OCI-LY3 (cell line): ENCODE measurements around the gene COQ2.

Experiments used
- EZH2phosphoT487 ChIP-seq: fragments of 200-600 bp; shearing (Covaris generic); IDR thresholded peaks from 2 replicates; pipeline ENCODE4 v1.6.1; 2018; ENCODE audit warnings: antibody characterized with exemption, mixed run types, low read depth
- TF ChIP-seq, protein P1 (sequence below): fragments of 200-600, 300-600 bp; sonication (generic); IDR thresholded peaks from 2 replicates; pipeline ENCODE4 v1.5.1; 2014; ENCODE audit warnings: antibody characterized with exemption, low read length, low read depth

DNA sequence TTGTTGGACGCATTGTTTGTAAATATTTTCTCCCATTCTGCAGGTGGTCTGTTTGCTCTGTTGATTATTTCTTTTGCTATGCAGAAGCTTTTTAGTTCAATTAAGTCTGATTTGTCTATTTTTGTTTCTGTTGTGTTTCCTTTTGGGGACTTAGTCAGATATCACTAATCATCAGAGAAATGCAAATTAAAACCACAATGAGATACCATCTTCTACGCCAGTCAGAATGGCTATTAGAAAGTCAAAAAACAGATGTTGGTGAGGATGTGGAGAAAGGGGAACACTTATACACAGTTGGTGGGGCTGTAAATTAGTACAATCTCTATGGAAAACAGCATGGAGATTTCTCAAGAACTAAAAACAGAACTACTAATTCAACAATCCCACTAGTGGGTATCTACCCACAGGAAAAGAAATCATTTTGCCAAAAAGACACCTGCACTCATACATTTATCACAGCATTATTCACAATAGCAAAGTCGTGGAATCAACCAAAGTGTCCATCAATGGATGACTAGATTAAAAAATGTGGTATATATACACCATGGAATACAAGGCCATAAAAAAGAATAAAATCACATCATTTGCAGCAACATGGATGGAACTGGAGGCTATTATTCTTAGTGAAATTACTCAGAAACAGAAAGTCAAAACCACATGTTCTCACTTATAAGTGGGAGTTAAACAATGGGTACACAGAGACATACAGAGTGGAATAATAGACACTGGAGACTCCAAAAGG, 8.1 kb downstream of the COQ2 start:
- TF ChIP-seq, protein P1, sequence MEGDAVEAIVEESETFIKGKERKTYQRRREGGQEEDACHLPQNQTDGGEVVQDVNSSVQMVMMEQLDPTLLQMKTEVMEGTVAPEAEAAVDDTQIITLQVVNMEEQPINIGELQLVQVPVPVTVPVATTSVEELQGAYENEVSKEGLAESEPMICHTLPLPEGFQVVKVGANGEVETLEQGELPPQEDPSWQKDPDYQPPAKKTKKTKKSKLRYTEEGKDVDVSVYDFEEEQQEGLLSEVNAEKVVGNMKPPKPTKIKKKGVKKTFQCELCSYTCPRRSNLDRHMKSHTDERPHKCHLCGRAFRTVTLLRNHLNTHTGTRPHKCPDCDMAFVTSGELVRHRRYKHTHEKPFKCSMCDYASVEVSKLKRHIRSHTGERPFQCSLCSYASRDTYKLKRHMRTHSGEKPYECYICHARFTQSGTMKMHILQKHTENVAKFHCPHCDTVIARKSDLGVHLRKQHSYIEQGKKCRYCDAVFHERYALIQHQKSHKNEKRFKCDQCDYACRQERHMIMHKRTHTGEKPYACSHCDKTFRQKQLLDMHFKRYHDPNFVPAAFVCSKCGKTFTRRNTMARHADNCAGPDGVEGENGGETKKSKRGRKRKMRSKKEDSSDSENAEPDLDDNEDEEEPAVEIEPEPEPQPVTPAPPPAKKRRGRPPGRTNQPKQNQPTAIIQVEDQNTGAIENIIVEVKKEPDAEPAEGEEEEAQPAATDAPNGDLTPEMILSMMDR = no peak
- TF ChIP-seq EZH2phosphoT487 = no peak
